HPDE6-E6E7 (cell line): ENCODE data around the gene CDC42EP3.

Experiments
- DNase-seq: peaks from one replicate; pipeline ENCODE4 v3.0.0; 2011; ENCODE audit warnings: missing footprints; ENCODE audit errors: extremely low spot score

Gene CDC42EP3

GRCh38 chr2:37619230-37619958, 52.0 kb downstream of the CDC42EP3 start:
- DNase-seq, result no peak

DNA sequence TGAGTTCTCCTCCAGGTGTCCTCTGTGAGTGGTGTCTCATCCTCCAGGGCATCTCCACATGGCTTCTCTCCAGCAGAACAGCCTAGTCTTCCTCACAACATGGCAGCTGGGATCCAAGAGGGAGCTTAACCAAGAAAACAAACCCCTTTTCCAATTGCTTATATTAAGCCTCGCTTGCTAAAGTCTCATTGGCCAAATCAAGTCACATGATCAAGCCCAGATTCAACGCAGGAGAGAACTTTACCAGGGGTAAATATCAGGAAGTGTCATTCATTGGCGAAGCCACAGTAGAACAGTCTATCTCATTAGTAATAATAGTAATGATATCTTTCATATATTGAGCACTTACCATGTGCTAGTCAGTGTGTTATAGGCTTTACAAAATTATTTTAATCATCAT, 53.1 kb downstream of the CDC42EP3 start:
- DNase-seq, result no peak

DNA sequence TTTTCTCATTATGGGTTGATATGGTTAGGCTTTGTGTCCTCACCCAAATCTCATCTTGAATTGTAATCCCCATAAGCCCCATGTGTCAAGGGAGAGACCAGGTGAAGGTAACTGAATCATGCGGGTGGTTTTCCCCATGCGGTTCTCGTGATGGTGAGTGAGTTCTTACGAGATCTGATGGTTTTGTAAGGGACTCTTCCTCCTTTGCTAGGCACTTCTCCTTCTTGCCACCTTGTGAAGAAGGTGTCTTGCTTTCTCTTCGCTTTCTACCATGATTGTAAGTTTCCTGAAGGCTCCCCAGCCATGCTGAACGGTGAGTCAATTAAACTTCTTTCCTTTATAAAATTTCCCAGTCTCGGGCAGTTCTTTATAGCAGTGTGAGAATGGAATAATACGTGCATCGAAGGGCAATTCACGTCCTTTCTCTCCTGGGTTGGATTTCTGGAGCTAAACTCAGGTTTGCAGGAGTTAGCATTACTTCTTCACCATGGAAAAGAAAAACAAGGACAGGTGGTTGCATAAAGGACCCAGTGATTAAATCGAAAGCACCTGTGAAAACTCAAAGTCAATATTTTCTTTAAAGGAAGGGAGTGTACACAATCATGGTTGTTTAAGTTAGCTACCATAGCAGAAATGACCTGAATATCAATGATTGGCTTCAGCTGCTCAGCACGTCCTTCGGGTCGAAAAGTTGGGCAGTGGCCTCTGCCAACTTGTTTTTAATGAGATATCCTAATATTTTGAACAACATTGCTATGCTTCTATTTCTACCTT, 54.1 kb downstream of the CDC42EP3 start:
- no peak for DNase-seq

- DNase-seq, result no peak
Measured at GRCh38 chr2:37616677-37617005, 54.8 kb downstream of the CDC42EP3 start.

GRCh38 chr2:37615804-37616676, 55.4 kb downstream of the CDC42EP3 start:
- DNase-seq, result no peak

DNA sequence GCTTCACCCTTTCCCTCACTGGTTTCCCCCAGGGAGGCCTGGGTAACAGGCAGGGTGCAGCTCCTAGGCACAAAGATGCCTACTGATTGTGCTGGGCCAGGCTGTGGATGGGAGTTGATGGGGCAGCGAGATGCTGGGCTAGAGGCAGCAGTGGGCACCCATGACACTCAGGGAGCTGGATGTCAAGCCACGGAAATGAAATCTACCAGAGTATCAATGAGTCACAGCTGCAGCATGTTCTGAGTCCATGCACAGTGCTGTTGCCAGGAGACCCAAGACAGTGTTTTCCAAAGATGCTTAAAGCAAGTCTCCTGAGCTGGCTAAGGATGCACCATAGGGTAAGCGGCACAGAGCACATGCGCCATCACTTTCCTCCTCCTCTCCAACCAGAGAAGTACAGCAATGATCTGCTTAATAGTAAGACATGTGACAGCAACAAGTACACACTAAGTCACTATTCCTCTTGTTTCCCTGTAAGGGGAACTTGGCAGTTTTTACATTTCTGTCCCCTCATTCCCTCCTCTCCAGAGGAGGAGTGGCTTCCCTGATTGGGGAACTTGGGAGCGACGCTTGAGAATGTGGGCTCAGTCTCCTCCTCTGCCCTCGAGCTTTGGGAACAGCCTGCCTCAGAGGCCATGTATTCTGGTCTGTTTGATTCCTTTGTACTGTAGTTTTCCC, 57.2 kb downstream of the CDC42EP3 start:
- peak; percentile 35 for DNase-seq

DNA sequence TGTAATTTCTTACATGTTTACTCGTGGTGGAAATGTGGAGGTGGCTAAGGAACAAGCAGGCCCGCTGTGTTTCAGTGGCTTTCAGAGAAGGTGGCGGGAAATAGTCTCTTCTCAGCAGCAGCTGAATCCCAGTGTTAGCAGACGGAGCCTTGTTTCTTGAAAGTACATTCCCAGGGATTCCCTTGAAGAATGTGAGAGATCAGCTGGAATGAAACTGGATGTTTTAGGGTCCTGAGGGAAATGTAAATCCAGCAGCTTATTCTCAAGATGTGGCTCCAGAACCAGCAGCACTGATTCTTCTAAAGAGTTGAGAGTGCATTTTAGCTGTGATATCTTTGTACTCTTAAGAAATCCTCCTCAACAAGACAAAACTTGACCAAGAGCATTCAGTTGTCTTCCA, 59.1 kb downstream of the CDC42EP3 start:
- DNase-seq, result no peak

- no peak for DNase-seq
Measured at GRCh38 chr2:37610638-37611289, 60.7 kb downstream of the CDC42EP3 start.

DNA sequence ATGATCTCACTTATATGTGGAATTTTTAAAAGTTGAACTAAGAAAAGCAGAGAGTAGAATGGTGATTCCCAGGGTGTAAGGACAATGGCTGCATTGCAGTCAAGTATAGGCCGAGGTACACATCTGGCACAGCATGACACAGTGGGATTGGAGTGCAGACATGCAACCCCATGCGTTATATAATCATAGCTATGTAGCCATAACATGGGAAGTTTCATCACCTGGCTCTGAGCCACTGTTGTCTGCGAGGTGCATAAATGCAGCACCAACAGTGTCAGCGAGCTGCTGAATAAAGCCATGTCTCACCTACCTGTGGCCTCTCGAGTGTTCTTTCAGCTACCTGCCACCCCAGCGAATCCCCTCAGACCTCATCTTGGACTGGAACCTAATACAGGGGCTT, 61.7 kb downstream of the CDC42EP3 start:
- no peak for DNase-seq

DNA sequence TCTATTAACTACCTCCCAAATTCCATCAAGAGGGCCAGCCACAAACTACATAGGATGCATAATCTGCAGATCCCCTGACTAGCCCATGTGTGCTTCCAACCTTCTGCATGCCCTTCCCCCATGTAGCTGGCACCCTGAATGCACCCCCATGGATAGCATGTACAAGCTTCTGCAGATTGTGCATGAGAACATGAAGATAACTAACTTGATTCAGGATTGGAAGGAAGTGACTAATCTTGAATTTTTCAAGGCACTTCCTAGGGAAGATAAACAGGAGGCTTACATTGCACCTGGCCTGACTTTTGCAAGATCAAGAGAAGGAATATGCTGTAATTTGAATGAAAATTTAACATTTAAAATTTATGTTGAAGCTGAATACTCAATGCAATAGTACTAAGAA, 66.7 kb downstream of the CDC42EP3 start:
- no peak for DNase-seq

DNA sequence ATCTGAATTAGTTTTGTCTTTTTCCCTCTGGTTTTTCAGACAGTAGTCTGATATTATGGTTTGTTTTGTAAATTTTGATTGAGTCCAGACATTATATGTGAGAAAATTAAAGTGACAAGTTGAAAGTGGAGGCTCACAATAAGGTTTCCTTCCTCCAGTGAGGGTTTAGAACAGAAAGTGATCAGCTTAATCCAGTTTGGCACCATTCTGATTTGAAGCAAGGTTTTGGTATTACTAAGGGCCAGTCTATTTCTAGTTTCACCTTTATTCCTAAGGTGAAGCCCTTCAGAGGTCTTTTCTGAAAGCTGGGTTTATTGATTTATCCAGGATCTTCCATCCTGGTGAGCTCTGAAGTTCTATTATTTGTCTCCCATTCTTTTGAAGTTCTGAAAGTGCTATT, 68.7 kb downstream of the CDC42EP3 start:
- DNase-seq, result no peak

GRCh38 chr2:37602040-37602439, 69.4 kb downstream of the CDC42EP3 start:
- no peak for DNase-seq

- DNase-seq, result no peak
Measured at GRCh38 chr2:37601569-37601968, 69.9 kb downstream of the CDC42EP3 start.

DNA sequence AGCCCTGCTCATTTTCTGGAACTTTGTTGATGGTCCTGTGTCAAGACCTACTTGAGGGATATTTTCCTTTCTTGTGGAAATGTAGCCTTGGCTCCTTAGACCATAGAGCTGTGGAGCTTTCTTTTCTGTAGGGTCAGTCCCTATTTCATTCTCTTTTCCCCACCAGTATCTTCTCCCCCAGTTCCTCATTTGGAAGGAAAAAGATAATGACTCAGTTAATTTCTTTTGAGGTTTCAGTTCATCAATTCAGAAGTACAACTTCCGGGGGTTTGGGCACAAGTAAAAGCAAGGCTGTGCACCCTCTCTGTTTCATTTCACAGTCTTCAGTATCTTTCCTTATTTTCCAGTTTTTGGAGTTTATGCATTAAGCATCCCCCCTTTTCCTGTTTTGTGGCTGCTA, 70.7 kb downstream of the CDC42EP3 start:
- no peak for DNase-seq

DNA sequence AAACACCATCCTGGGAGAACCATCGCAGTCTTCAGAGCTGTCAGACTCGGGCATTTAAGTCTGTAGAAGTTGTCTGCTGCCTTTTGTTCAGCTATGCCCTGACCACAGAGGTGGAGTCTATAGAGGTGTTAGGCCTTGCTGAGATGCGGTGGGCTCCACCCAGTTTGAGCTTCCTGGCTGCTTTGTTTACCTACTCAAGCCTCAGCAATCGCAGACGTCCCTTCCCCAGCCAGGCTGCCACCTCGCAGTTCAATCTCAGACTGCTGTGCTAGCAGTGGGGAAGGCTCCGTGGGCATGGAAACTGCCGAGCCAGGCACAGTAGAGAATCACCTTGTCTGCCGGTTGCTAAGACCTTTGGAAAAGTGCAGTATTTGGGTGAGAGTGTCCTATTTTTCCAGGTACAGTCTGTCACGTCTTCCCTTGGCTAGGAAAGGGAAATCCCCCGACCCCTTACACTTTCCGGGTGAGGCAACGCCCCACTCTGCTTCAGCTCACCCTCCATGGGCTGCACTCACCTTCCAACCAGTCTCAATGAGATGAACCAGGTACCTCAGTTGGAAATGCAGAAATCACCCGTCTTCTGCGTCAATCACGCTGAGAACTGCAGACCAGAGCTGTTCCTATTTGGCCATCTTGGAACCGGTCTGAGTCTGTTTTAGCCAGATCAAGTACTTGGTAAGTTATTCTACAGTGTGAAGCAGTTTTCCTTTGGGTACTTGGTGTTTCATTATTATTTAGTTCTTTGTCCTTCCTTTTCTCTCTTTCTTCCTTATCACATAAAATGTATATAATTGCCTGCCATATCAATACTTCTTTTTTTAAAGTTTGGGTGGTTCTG, 71.5 kb downstream of the CDC42EP3 start:
- no peak for DNase-seq

- DNase-seq, result no peak
Measured at GRCh38 chr2:37593694-37594093, 77.7 kb downstream of the CDC42EP3 start.

DNA sequence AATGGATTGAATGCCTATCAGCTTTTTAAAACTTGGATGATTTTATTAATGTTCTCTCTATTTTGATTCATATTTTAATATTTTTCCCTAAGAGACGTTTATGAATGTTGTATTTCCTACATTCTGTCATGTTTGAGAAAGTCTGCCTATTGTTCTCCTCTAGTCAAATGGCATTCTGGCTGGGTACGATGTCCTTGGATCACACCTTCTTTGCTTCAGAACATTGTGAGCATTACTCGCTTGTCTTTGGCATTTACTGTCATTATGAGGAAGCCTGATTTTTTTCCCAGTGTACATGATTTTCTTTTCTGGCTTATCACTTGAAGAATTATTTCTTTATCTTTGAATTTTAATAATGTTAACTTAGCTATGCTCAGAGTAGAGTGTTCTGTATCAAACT, 78.4 kb downstream of the CDC42EP3 start:
- no peak for DNase-seq
